Keratinocyte (primary cell): ENCODE results near the gene CDK15.

Experiments
- EZH2 ChIP-seq: IDR thresholded peaks from one replicate; pipeline ENCODE4 v1.6.1; 2012; ENCODE audit warnings: inconsistent platforms, mild to moderate bottlenecking, low read length, moderate library complexity
- TF ChIP-seq, protein P1 (sequence below), 3 experiments: IDR thresholded peaks in 1 of 3; conservative IDR thresholded peaks in 1 of 3; optimal IDR thresholded peaks in 1 of 3; 2 replicates in 2 of 3; 3 replicates in 1 of 3; pipeline versions ENCODE3 to v1.5.1; 2011; ENCODE audit warnings: low read length in 3 of 3, mild to moderate bottlenecking in 3 of 3, moderate library complexity in 2 of 3, control low read depth in 1 of 3, inconsistent platforms in 1 of 3; ENCODE audit not compliant: insufficient read depth in 2 of 3; ENCODE audit errors: extremely low read depth in 1 of 3

DNA sequence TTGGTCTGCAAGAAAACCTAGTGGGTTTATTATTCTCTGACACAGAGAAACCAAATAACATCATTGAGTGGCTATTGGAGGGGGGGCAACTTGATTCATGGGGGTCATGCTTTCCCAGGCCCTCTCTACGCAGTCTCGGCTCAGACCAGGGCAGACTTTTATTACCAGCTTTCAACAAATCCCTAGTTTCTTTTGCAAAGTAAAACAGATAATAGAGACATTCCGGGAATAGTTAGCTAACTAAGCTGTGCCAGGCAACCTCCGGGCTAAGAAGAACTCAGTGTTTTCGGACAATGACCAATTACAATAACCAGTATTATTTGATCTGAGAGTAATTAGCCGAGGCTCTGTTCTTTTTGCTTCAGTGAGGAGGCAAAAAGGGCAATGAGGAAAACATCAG, 66.3 kb downstream of the CDK15 start:
- TF ChIP-seq EZH2: no peak
- TF ChIP-seq, protein P1, sequence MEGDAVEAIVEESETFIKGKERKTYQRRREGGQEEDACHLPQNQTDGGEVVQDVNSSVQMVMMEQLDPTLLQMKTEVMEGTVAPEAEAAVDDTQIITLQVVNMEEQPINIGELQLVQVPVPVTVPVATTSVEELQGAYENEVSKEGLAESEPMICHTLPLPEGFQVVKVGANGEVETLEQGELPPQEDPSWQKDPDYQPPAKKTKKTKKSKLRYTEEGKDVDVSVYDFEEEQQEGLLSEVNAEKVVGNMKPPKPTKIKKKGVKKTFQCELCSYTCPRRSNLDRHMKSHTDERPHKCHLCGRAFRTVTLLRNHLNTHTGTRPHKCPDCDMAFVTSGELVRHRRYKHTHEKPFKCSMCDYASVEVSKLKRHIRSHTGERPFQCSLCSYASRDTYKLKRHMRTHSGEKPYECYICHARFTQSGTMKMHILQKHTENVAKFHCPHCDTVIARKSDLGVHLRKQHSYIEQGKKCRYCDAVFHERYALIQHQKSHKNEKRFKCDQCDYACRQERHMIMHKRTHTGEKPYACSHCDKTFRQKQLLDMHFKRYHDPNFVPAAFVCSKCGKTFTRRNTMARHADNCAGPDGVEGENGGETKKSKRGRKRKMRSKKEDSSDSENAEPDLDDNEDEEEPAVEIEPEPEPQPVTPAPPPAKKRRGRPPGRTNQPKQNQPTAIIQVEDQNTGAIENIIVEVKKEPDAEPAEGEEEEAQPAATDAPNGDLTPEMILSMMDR (optimal IDR thresholded peaks at IDR 0.05 in 1 of 3, IDR thresholded peaks at IDR 0.05 in 1 of 3, conservative IDR thresholded peaks at IDR 0.05 in 1 of 3; ENCODE audit: extremely low read depth in 1 of 3, insufficient read depth in 2 of 3, low read length in 3 of 3): no peak
